ENCODE data around the gene MTOR. TPM values are rescaled to one million over a fixed set of nuclear protein-coding genes. Genes with fewer than 3 reads are reported as not detected.
"Not testable (repeated sequence)": the region's sequence is repeated elsewhere in the genome, so short reads cannot be mapped to it uniquely, and the experiment has no call there.

MTOR gene
- total RNA-seq, 1 donor from 2014 or later = 67.2 TPM

DNA sequence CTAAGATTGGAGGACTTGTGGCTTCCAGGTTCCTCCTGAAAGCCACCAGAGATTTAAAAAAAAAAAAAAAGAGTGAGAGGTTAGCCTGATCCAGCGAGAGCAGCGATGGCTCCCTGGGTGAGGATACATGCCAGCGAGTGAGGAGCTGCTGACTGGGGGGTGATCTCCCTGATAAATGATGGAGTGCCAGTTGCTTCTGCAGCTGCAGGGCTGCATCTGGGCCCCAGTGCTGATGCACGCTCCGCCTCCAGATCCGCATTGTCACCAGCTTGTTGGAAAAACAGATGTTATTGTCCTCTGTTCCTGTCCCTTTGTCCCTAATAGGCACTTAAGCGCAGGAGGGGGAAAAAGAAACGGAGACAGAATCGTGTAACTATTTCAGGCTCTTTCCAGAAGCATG, 39.2 kb upstream of the MTOR start:
- H3K9me3 Mint-ChIP-seq = no peaks in the 10 kb centered on the region
- no peak overlapping the region for H3K27ac Mint-ChIP-seq (ENCODE audit: unreplicated experiment)
- H3K4me3 Mint-ChIP-seq = no peak overlapping the region
- TF ChIP-seq, protein P1, sequence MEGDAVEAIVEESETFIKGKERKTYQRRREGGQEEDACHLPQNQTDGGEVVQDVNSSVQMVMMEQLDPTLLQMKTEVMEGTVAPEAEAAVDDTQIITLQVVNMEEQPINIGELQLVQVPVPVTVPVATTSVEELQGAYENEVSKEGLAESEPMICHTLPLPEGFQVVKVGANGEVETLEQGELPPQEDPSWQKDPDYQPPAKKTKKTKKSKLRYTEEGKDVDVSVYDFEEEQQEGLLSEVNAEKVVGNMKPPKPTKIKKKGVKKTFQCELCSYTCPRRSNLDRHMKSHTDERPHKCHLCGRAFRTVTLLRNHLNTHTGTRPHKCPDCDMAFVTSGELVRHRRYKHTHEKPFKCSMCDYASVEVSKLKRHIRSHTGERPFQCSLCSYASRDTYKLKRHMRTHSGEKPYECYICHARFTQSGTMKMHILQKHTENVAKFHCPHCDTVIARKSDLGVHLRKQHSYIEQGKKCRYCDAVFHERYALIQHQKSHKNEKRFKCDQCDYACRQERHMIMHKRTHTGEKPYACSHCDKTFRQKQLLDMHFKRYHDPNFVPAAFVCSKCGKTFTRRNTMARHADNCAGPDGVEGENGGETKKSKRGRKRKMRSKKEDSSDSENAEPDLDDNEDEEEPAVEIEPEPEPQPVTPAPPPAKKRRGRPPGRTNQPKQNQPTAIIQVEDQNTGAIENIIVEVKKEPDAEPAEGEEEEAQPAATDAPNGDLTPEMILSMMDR (conservative IDR thresholded peaks at IDR 0.05) = no peak
- H3K27me3 Mint-ChIP-seq (ENCODE audit: low read depth) = no peaks in the 10 kb centered on the region
- no peaks in the 10 kb centered on the region for H3K36me3 Mint-ChIP-seq (ENCODE audit: low read depth)
- no peak for DNase-seq (ENCODE audit: low read depth, low spot score)
- H3K4me1 Mint-ChIP-seq = peaks cover 25% of the 10 kb centered on the region

DNA sequence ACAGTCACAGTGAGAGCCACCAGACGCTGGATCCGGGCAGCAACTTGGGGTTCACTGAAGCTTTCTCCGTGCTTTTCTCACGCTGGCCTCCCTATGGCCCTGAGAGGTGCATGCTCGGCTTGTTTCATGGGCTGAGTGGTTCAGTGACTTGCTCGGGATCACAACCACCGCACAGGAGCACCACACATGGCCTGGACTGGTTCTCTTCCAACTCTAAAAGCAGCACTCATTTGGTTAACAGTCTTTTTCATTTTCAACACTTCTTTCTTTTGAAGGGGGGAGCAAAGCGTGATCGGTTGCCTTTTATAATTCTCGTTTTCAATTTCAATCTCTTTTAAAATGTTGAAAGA, 36.8 kb upstream of the MTOR start:
- Mint-ChIP-seq H3K4me3 (no peak overlapping the region), H3K9me3 (no peaks in the 10 kb centered on the region), H3K27me3 (ENCODE audit: low read depth) (no peaks in the 10 kb centered on the region), H3K27ac (ENCODE audit: unreplicated experiment) (peak overlapping the region; percentile 72), H3K4me1 (peaks cover 23% of the 10 kb centered on the region), H3K36me3 (ENCODE audit: low read depth) (peaks cover 6% of the 10 kb centered on the region)
- no peak for DNase-seq (ENCODE audit: low read depth, low spot score)
- TF ChIP-seq, protein P1 (conservative IDR thresholded peaks at IDR 0.05) = no peak

DNA sequence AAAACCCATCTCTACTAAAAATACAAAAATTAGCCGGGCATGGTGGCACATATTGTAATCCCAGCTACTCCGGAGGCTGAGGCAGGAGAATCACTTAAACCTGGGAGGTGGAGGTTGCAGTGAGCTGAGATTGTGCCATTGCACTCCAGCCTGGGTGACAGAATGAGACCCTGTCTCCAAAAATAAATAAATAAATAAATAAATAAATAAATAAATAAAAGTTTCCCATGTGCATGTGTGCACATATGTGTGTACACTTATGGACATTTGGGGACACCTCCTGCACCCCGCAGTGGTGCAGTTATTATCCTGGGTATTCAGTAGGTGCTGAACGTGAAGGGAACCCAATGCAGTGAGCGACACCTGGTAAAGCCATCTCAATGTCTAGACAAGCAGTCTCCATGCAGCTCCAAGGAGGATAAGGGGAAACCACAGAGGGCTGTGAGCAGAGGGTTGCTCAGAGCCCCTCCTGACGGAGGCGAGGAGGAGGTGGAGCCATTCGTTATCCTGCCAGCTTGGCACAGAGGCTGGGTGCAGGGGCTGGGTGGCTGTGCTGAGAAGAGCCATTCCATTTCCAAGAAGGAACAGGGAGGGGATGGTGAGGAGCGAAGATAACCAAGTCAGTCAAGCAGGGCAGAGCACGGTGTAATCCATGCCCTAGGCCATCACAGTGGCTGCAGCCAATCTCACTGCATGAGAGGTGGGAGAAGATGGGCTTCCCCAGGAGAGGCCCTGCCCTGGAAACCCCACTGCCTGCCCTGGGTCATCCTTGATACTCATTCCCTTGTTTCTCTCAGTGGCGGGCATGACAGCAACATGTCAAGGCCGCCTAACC, 36.3 kb upstream of the MTOR start:
- peaks cover 23% of the 10 kb centered on the region for H3K4me1 Mint-ChIP-seq
- H3K36me3 Mint-ChIP-seq (ENCODE audit: low read depth) = peaks cover 6% of the 10 kb centered on the region
- no peaks in the 10 kb centered on the region for H3K27me3 Mint-ChIP-seq (ENCODE audit: low read depth)
- no peak for DNase-seq (ENCODE audit: low read depth, low spot score)
- TF ChIP-seq, protein P1 (conservative IDR thresholded peaks at IDR 0.05) = no peak
- peak overlapping the region; percentile 72 for H3K27ac Mint-ChIP-seq (ENCODE audit: unreplicated experiment)
- no peaks in the 10 kb centered on the region for H3K9me3 Mint-ChIP-seq
- H3K4me3 Mint-ChIP-seq = no peak overlapping the region

DNA sequence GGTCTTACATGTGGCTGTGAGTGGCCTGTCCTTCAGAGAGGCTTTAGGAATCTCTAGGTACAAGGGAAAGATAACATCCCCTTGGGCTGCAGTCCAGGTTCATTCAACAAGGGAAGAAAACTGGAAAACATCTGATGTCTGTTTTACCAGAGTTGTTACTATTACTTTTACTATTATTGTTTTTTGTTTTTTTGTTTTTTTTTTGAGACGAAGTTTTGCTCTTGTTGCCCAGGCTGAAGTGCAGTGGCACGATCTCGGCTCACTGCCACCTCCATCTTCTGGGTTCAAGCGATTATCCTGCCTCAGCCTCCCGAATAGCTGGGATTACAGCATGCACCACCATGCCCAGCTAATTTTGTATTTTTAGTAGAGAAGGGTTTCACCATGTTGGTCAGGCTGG, 35.4 kb upstream of the MTOR start:
- not testable (repeated sequence) for H3K27me3 Mint-ChIP-seq (ENCODE audit: low read depth); H3K9me3 Mint-ChIP-seq

DNA sequence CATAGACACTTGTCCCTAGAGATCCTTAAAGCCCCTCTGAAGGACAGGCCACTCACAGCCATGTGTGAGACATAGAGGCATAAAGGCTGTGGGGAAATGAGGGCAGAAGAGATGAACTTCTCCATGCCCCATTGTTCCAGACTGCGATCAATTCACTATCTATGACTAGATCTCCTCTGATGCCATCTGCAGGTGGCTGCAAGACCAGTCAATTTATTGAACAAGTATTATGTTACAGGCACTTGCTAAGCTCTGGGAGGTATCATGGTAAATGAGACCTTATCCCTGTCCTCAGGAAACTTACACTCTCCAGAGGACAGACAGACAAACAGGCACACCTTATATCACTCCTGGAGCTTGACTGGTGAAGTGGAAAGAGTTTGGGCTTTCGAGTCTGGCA, 33.6 kb upstream of the MTOR start:
- Mint-ChIP-seq H3K27ac (ENCODE audit: unreplicated experiment) (no peak overlapping the region), H3K9me3 (no peaks in the 10 kb centered on the region), H3K27me3 (ENCODE audit: low read depth) (no peaks in the 10 kb centered on the region), H3K4me1 (peaks cover 14% of the 10 kb centered on the region), H3K4me3 (no peak overlapping the region), H3K36me3 (ENCODE audit: low read depth) (peaks cover 6% of the 10 kb centered on the region)
- DNase-seq (ENCODE audit: low read depth, low spot score) = no peak
- TF ChIP-seq, protein P1 (conservative IDR thresholded peaks at IDR 0.05) = no peak

More for the DNA sequence above, 35.4 kb upstream of the MTOR start:
- H3K4me1 Mint-ChIP-seq = peaks cover 23% of the 10 kb centered on the region
- not testable (repeated sequence) for H3K4me3 Mint-ChIP-seq; H3K27ac Mint-ChIP-seq (ENCODE audit: unreplicated experiment); H3K36me3 Mint-ChIP-seq (ENCODE audit: low read depth); DNase-seq (ENCODE audit: low read depth, low spot score)

DNA sequence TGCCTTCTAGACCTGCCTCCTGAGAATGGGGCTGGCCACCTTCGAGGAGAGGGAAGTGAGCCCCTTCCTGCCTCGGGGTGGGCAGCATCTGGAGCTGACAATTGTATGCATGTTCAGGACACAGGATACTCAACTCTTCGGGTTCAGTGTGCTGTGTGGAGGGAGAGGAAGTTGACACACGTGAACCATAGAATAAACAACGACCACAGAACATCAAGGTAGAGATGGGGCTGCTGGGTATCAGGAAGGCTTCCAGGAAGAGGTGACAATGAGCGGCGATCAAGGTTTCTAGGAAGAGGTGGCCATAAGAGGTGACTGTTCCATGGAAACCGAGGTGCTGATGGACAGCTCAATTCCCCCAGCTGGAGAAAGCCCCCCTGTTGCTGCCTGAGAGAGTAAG, 32.6 kb upstream of the MTOR start:
- Mint-ChIP-seq H3K27me3 (ENCODE audit: low read depth) (no peaks in the 10 kb centered on the region), H3K4me1 (peaks cover 14% of the 10 kb centered on the region), H3K27ac (ENCODE audit: unreplicated experiment) (no peak overlapping the region), H3K36me3 (ENCODE audit: low read depth) (peaks cover 6% of the 10 kb centered on the region), H3K4me3 (no peak overlapping the region), H3K9me3 (no peaks in the 10 kb centered on the region)
- no peak for DNase-seq (ENCODE audit: low read depth, low spot score)
- TF ChIP-seq, protein P1 (conservative IDR thresholded peaks at IDR 0.05) = no peak
